ENCODE results near the gene RRAS.

DNA sequence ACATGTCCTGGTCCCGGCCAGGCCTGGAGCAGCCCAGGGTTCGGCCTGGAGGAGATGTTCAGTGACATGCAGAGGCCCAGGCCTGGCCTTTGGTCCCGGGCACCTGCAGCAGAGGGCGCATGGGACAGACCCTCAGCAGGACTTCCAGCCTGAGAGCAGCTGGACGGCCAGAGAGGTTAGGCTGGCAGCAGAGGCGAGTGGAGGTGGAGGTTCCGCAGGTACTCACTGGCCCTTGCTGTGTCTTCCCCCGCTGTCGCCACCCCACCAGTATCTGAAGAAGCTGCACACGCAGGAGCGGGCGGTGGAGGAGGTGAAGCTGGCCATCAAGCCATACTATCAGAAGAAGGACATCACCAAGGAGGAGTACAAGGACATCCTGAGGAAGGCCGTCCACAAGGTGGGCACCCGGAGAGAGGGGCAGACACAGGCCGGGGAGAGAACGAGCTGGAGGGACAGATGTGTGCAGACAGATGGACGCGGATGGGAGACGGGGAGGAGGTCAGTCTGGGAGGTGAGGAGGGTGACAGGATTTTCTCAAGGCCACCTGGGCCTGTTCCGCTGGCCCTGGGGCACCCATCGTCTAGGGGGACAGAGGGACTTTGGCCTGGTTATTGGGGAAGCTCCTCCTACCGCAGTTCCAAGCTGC lies 17.7 kb upstream of the RRAS start:
- TF ChIP-seq POLR2AphosphoS5 (IDR thresholded peaks at IDR 0.05), result no peak
- TF ChIP-seq CTCF (IDR thresholded peaks at IDR 0.05; ENCODE audit: poor library complexity, severe bottlenecking), result no peak
- no peak for TF ChIP-seq TAF1 (IDR thresholded peaks at IDR 0.05; ENCODE audit: low read depth)
- no peak for TF ChIP-seq EZH2 (IDR thresholded peaks at IDR 0.05; ENCODE audit: borderline replicate concordance, insufficient read depth, low read length, poor library complexity, severe bottlenecking)
- no peak for TF ChIP-seq RAD21 (conservative IDR thresholded peaks at IDR 0.05)
- TF ChIP-seq SMC3 (conservative IDR thresholded peaks at IDR 0.05; ENCODE audit: poor library complexity), result no peak
- TF ChIP-seq REST (IDR thresholded peaks at IDR 0.05; ENCODE audit: borderline replicate concordance), result no peak
- no peak for TF ChIP-seq EP300 (conservative IDR thresholded peaks at IDR 0.05; ENCODE audit: poor library complexity, severe bottlenecking)
- TF ChIP-seq MXI1 (conservative IDR thresholded peaks at IDR 0.05; ENCODE audit: poor library complexity, severe bottlenecking), result no peak

Measured in neural cell (in vitro differentiated cells).